ENCODE measurements around the gene NAPA. TPM values are rescaled to one million over a fixed set of nuclear protein-coding genes. Genes with fewer than 3 reads are reported as not detected.

NAPA gene
- total RNA-seq, 1 experiment from 2014 or later: 87.5 TPM

DNA sequence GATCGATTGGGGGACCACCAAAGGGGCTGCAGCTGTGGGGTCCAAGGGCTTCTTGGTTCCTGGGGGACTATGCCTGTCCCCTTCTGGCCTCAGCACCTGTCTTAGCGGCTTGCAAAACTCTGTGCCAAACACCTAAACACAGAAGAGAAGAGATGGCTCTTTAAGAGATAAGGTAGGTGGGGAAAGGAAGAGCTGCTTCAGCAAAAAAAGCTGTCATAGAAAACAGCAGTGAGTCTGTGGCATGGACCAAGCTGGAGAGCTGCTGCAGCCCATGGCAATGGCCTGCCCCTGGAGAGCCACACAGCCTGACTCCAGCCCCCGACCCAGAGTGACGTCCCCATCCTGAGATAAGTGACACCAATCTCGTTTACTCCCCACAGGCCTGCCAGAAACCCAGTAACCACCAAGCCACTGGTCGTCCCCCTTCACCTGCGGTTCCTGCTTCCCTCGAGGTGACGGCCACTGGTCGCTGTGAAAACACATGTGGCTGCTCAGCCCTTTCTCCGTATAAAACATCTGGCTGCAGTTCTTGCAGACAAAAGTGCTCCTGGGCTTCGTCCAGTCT lies 25.0 kb upstream of the NAPA start:
- no peak overlapping the region for H3K4me3 ChIP-seq
- no peaks in the 10 kb centered on the region for H3K36me3 ChIP-seq
- H3K27me3 ChIP-seq (replicated peaks): no peaks in the 10 kb centered on the region
- peaks cover 20% of the 10 kb centered on the region for H3K4me1 ChIP-seq (replicated peaks)
- H3K27ac ChIP-seq: no peak overlapping the region
- DNase-seq (ENCODE audit: low read depth in 1 of 2, low spot score in 2 of 2): no peak
- H3K9me3 ChIP-seq (replicated peaks): no peaks in the 10 kb centered on the region

DNA sequence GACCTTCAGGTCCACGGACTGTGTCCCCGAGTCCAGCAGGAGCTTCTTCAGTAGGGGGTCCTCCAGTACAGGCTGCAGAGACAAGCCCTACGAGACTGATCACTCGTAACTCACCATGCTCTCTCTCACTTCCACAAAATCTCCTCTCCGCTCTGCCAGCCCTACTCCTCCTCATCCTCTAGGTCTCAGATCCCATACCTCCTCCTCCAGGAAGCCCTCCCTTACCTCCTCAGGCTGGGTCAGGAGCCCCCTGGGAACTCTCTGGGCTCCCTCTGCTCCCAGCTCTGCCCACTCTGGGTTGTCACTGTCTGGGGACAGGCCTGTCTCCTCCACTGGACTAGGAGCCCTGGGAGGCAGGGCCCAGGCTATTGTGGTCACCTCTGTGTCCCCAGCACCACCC lies 23.9 kb upstream of the NAPA start:
- Histone ChIP-seq H3K36me3 (no peaks in the 10 kb centered on the region), H3K27me3 (replicated peaks) (no peaks in the 10 kb centered on the region), H3K4me1 (replicated peaks) (peaks cover 20% of the 10 kb centered on the region), H3K9me3 (replicated peaks) (no peaks in the 10 kb centered on the region), H3K4me3 (no peak overlapping the region), H3K27ac (no peak overlapping the region)
- no peak for DNase-seq (ENCODE audit: low read depth in 1 of 2, low spot score in 2 of 2)

DNA sequence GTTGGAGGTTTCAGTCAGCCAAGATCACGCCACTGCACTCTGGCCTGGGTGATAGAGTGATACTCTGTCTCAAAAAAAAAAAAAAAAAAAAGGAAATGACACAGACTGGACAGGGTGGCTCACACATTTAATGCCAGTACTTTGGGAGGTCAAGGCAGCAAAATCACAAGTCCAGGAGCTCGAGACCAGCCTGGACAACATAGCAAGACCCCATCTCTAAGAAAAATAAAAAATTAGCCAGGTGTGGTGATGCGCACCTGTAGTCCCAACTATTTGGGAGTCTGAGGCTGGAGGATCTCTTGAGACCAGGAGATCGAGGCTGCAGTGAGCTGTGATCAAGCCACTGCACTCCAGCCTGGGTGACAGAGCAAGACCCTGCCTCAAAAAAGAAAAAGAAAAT lies 22.6 kb upstream of the NAPA start:
- Histone ChIP-seq H3K27ac (no peak overlapping the region), H3K27me3 (replicated peaks) (no peaks in the 10 kb centered on the region), H3K4me3 (no peak overlapping the region), H3K36me3 (no peaks in the 10 kb centered on the region), H3K4me1 (replicated peaks) (peaks cover 20% of the 10 kb centered on the region), H3K9me3 (replicated peaks) (no peaks in the 10 kb centered on the region)
- DNase-seq (ENCODE audit: low read depth in 1 of 2, low spot score in 2 of 2): no peak

DNA sequence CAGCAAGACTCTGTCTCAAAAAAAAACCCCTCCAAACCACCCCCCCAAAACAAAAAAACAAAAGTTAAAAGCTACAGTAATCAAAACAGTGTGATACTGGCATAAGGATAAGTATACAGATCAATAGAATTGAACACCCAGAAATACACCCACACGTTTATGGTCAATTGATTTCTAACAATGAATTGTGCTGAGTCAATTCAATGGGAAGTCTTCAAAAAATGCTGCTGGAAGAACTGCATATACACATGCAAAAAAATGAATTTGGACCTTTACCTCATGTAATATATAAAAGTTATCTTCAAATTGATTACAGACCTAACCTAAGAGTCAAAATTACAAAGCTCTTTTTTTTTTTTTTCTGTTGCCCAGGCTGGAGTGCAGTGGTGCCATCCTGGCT lies 19.8 kb upstream of the NAPA start:
- Histone ChIP-seq H3K27ac (no peak overlapping the region), H3K36me3 (no peaks in the 10 kb centered on the region), H3K9me3 (replicated peaks) (no peaks in the 10 kb centered on the region), H3K27me3 (replicated peaks) (no peaks in the 10 kb centered on the region), H3K4me1 (replicated peaks) (no peaks in the 10 kb centered on the region), H3K4me3 (no peak overlapping the region)
- DNase-seq (ENCODE audit: low read depth in 1 of 2, low spot score in 2 of 2): no peak

DNA sequence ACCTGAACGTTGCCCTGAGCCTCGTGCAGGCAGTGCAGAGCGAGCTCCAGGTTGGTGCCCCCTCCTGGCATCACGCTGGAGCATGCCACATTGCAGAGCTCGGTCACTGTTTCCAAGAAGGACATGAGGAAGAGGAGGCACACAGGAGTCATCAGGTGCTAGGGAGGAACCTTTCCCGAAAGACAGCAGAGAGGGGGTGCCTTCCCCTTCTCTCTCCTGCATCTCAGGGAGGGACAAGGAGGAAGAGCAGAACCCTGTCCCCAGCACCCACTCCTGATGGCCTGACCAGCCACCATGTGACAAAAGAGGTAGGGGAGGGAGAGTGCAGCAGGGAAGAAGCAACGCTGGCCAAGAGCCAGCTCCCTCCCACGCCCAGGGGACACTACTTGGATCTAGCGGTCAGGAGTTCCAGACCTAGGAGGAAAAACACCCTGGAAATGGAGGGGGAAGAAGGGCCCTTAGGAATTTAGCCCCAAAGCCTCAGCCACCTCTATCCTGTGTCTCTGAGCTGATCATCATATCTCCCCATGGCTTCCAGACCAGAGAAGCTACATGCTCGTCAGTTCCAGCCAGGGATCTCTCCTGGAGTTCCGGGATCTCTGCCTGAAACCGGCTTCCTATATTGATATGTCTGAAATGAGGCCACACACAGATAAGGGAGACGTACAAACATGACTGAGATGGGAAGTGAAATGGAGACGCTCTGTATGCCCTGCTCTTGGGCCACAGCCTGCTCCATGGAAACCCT lies 17.0 kb upstream of the NAPA start:
- H3K27ac ChIP-seq: no peak overlapping the region
- H3K36me3 ChIP-seq: no peaks in the 10 kb centered on the region
- H3K4me1 ChIP-seq (replicated peaks): no peaks in the 10 kb centered on the region
- no peaks in the 10 kb centered on the region for H3K27me3 ChIP-seq (replicated peaks)
- no peaks in the 10 kb centered on the region; the same call in 1 of the 2 replicates for H3K9me3 ChIP-seq (replicated peaks)
- DNase-seq (ENCODE audit: low read depth in 1 of 2, low spot score in 2 of 2): no peak
- H3K4me3 ChIP-seq: no peak overlapping the region

DNA sequence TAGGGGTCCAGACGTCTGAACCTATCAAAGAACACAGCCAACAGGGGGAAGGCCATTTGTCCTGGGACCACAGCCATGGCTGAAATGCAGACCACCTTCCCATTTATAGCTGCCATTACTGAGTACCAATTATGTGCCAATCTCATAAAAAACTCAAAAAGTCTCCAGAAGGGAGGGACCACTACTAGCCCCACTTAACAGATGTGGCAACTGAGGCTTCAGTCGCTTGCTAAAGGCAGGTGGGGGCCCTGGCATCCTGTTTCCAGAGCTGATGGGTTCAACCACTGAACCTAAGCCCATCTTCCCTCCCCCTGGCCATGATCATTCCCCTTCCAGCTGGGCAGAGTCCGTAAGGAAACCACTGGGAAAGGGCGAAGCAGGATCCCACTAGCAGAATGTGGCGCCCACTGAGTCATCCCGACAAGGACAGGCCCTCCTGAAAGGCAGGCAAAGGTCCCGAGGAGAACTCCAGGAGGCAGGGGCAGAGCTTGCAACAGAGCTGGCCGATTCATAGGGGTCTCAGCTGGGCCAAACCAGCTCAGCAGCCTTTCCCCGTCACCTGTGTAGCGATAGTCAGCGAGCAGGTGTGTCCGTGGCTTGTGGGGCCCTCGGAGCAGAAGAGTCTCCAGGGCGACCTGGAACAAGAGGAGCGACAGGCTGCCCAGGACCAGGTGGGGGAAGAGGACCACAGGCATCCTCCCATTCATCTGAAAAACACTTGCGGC lies 14.3 kb upstream of the NAPA start:
- H3K36me3 ChIP-seq: no peaks in the 10 kb centered on the region
- H3K27me3 ChIP-seq (replicated peaks): no peaks in the 10 kb centered on the region
- no peak overlapping the region for H3K4me3 ChIP-seq
- no peaks in the 10 kb centered on the region for H3K4me1 ChIP-seq (replicated peaks)
- DNase-seq (ENCODE audit: low read depth in 1 of 2, low spot score in 2 of 2): no peak
- H3K9me3 ChIP-seq (replicated peaks): no peaks in the 10 kb centered on the region; the same call in 1 of the 2 replicates
- H3K27ac ChIP-seq: no peak overlapping the region

DNA sequence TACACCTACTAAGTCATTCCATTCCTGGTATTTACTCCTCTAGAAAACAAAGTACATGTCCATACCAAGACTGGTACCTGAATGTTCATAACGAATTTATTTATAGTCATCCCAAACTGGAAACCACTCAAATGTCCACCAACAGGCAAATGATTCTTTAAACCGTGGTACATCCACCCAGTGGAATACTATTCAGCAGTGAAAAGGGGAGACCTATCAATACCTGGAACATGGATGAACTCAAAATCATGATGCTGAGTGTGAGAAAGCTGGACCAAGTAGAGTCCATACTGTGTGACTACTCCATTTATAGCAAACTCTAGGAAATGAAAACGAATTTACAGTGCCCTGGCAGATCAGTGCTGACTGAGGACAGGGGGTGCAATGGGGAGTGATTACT lies 11.9 kb upstream of the NAPA start:
- no peak for DNase-seq (ENCODE audit: low read depth in 1 of 2, low spot score in 2 of 2)

DNA sequence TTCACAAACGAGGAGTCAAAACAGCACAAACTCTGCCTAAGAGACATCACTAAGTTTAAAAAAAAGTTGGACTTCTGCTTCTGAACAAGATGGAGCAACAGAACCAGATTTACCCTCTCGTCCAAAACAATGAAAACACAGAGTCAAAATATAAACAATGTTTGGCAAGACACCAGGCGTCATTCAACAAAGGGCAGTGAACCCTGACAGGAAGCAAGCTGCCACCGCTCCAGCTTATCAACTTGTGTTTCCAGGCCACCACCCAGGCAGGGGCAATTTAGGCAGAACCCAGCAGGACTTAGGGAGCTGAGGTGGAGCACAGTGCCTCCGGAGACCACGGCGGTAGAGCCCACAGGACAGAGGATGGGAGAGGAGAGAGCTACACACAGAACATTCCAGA lies 8.6 kb upstream of the NAPA start:
- no peaks in the 10 kb centered on the region for H3K36me3 ChIP-seq
- no peak overlapping the region for H3K27ac ChIP-seq
- no peak overlapping the region for H3K4me3 ChIP-seq
- H3K4me1 ChIP-seq (replicated peaks): peaks cover 23% of the 10 kb centered on the region
- H3K27me3 ChIP-seq (replicated peaks): no peaks in the 10 kb centered on the region
- DNase-seq (ENCODE audit: low read depth in 1 of 2, low spot score in 2 of 2): peak in 1 of 2 experiments; percentile 67
- no peaks in the 10 kb centered on the region; the same call in 1 of the 2 replicates for H3K9me3 ChIP-seq (replicated peaks)

More for the DNA sequence above, 11.9 kb upstream of the NAPA start:
- Histone ChIP-seq H3K9me3 (replicated peaks) (no peaks in the 10 kb centered on the region; the same call in 1 of the 2 replicates), H3K27ac (no peak overlapping the region), H3K4me3 (no peak overlapping the region), H3K27me3 (replicated peaks) (no peaks in the 10 kb centered on the region), H3K4me1 (replicated peaks) (peaks cover 20% of the 10 kb centered on the region), H3K36me3 (no peaks in the 10 kb centered on the region)

DNA sequence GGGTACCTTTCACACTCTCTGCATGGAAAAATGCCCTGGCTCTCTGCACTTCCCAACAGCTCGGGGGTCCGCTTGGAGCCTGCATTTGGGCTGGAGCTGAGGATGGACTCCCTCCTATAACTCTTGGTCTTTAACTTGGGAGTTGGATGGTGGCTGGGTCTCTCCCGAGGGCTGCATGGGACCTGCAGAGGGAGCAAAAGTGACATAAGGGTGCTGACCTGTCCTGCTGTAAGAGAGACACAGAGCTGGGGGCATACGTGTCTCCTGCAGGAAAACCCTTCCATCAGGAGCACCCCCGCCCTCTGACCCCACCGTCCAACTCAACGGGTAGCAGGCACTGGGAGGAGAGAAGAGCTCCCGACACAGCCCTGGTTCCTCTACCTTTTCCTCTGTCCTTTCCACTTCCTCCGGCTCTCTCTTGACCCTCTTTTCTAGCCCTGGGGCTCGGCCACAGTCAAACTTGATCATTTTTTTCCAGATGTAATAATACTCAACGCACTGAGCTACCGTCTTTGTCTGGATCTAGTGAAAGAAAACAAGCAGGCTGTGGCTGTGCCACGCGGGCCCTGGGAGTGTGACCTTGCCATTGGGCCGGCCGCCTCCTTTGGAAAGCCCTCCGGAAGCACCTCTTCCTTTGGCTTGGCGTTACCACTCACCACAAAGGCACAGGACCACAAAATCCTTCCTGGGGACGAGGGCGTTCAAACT lies 6.8 kb upstream of the NAPA start:
- Histone ChIP-seq H3K4me1 (replicated peaks) (peaks cover 31% of the 10 kb centered on the region), H3K36me3 (no peaks in the 10 kb centered on the region), H3K9me3 (replicated peaks) (no peaks in the 10 kb centered on the region), H3K4me3 (no peak overlapping the region), H3K27ac (no peak overlapping the region), H3K27me3 (replicated peaks) (no peaks in the 10 kb centered on the region)
- DNase-seq (ENCODE audit: low read depth in 1 of 2, low spot score in 2 of 2): no peak

DNA sequence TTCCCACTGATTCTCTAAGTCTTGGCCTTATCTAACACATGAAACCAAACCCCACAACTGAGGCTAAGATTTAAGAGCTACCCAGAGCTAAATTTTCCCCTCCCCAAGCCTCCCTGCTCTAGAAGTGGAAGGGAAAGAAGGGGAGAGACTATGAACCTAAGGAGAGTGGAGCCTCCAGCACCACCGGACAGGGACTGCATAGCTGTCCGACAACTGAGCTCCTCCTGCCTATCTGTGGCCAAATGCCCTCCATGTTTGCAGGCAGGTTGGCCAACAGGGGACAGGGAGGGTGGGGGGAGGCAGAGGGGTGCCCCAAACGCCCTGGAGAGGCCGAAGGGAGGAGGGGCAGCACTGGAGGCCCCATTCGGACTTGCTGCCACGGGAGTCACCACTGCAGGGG lies 6.0 kb upstream of the NAPA start:
- H3K4me1 ChIP-seq (replicated peaks): peaks cover 31% of the 10 kb centered on the region
- no peaks in the 10 kb centered on the region for H3K27me3 ChIP-seq (replicated peaks)
- H3K9me3 ChIP-seq (replicated peaks): no peaks in the 10 kb centered on the region
- no peaks in the 10 kb centered on the region for H3K36me3 ChIP-seq
- no peak overlapping the region for H3K27ac ChIP-seq
- no peak for DNase-seq (ENCODE audit: low read depth in 1 of 2, low spot score in 2 of 2)
- no peak overlapping the region for H3K4me3 ChIP-seq

DNA sequence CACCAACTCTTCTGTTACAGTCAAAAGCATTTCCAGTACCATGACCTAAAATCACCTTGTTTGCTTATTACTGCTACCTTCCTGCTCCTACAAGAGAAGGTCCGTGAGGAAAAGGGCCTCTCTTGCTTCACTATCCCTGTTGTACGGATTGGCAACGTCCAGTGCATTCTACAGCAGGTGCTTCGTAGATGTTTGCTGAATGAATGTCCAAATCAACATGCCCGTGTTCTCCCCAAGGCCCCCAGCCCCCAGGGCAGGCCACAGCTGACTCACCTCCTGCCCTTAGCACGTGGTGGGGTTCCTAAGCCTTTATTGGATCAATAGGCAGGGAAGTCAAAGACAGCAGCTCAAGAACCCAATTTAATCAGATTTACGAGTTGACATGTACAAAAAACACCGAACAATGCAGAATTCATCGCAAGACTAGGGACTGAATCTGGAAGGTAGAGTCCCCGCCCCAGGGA lies 5.5 kb upstream of the NAPA start:
- Histone ChIP-seq H3K27ac (no peak overlapping the region), H3K4me3 (no peak overlapping the region), H3K9me3 (replicated peaks) (no peaks in the 10 kb centered on the region), H3K27me3 (replicated peaks) (no peaks in the 10 kb centered on the region), H3K36me3 (no peaks in the 10 kb centered on the region), H3K4me1 (replicated peaks) (peaks cover 31% of the 10 kb centered on the region)
- no peak for DNase-seq (ENCODE audit: low read depth in 1 of 2, low spot score in 2 of 2)

DNA sequence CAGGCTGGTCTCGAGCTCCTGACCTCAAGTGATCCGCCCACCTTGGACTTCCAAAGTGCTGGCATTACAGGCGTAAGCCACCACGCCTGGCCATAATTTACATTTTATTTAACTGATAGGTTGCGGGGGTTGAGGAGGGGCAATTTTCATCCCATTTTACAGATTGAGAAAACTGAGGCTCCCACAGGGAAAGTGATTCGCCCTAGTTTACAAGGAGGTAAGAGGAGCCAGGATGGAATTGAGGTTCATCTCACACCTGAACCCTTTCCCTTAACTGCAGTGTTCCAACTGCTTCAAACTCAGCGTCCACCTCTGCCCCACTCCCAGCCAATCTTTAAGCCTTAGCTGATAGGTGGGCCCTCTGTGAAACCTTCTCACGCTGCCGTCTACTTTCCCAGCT lies 4.0 kb upstream of the NAPA start:
- Histone ChIP-seq H3K4me3 (no peak overlapping the region), H3K36me3 (peaks cover 4% of the 10 kb centered on the region; the same call in 1 of the 2 replicates), H3K4me1 (replicated peaks) (peaks cover 29% of the 10 kb centered on the region), H3K27ac (no peak overlapping the region), H3K9me3 (replicated peaks) (no peaks in the 10 kb centered on the region), H3K27me3 (replicated peaks) (no peaks in the 10 kb centered on the region)
- no peak for DNase-seq (ENCODE audit: low read depth in 1 of 2, low spot score in 2 of 2)

DNA sequence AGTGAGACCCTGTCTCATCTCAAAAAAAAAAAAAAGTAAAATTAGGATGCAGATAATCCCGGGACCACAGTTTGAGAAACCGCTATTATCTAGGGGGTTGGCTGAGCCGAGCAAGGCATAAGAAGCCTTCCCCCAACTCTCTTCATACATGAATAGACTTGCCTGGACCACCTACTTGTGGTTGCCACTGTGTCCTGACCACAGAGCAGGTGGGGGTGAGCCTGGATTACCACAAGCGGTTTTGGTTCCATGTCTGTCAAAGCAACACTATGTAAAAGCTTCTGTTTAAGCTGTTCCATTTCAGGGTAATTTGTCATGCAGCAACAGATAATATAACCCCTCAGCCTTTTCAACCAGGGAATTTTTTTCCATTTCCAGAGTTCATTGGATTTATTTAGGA lies 3.3 kb upstream of the NAPA start:
- Histone ChIP-seq H3K4me1 (replicated peaks) (peaks cover 26% of the 10 kb centered on the region), H3K36me3 (peaks cover 6% of the 10 kb centered on the region; the same call in 1 of the 2 replicates), H3K27ac (no peak overlapping the region), H3K9me3 (replicated peaks) (no peaks in the 10 kb centered on the region), H3K27me3 (replicated peaks) (no peaks in the 10 kb centered on the region), H3K4me3 (no peak overlapping the region)
- peak in 1 of 2 experiments; percentile 25 for DNase-seq (ENCODE audit: low read depth in 1 of 2, low spot score in 2 of 2)
